Measurements from ENCODE around the gene LIMK1.

Gene LIMK1

DNA sequence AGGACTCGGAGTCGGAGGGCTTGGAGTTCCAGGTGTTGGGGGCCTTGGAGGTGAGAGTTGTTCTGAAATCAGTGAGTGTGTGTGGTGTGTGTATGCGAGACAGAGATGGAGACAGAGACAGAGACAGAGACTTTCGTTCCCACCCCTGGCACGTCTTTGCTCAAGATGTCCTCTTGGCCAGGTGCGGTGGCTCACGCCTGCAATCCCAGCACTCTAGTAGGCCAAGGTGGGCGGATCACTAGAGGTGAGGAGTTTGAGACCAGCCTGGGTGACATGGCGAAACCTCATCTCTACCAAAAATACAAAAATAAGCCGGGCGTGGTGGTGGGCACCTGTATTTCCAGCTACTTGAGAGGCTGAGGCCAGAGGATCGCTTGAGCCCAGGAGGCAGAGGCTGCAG, 20.0 kb upstream of the LIMK1 start:
- no peak for ATAC-seq
- Mint-ChIP-seq H3K9me3 (no peaks in the 10 kb centered on the region), H3K4me1 (peaks cover 11% of the 10 kb centered on the region)

DNA sequence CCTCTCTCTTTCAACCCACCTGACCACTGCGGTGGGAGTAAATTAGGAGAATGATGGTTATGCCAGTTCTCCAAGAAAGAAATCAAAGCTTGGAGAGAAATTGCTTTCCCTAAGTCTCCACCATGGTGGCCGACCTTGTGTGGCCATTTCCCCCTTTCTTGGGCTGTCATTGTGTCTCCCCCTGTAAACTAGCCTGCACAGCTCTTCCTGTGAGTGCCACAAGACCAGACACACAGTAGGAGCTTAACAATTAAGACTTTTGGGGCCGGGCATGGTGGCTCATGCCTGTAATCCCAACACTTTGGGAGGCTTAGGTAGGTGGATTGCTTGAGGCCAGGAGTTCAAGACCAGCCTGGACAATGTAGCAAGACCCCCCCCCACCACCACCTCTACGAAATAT, 18.9 kb upstream of the LIMK1 start:
- no peak for ATAC-seq
- Mint-ChIP-seq H3K27ac (no peak overlapping the region), H3K36me3 (no peaks in the 10 kb centered on the region), H3K4me3 (no peak overlapping the region), H3K27me3 (peaks cover 9% of the 10 kb centered on the region), H3K9me3 (no peaks in the 10 kb centered on the region), H3K4me1 (peaks cover 11% of the 10 kb centered on the region)

More for the DNA sequence above, 20.0 kb upstream of the LIMK1 start:
- no peak overlapping the region for H3K27ac Mint-ChIP-seq
- H3K4me3 Mint-ChIP-seq, result no peak overlapping the region
- H3K36me3 Mint-ChIP-seq, result no peaks in the 10 kb centered on the region
- H3K27me3 Mint-ChIP-seq, result peaks cover 12% of the 10 kb centered on the region

DNA sequence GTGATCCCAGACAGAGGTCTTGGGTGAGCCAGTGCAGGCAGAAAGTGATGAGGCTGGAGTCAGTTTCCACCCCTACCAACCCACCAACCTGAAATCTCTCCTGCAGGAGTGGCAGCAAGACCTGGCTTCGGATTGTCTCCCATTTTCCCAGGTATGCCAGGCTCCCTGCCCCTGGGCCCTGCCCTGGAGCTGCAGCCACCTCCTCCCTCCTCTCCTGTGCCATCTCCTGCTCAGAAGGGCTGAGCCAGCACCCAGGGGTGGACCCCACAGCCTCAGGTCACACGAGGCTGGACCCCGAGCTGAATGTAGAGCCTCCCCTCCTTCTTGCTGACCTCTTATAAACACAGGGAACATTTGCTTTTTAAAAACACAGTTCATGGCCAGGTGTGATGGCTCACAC, 17.0 kb upstream of the LIMK1 start:
- H3K36me3 Mint-ChIP-seq, result no peaks in the 10 kb centered on the region
- H3K9me3 Mint-ChIP-seq, result no peaks in the 10 kb centered on the region
- H3K27ac Mint-ChIP-seq, result no peak overlapping the region
- no peak overlapping the region for H3K4me3 Mint-ChIP-seq
- peaks cover 9% of the 10 kb centered on the region for H3K27me3 Mint-ChIP-seq
- ATAC-seq, result no peak
- peaks cover 11% of the 10 kb centered on the region for H3K4me1 Mint-ChIP-seq

DNA sequence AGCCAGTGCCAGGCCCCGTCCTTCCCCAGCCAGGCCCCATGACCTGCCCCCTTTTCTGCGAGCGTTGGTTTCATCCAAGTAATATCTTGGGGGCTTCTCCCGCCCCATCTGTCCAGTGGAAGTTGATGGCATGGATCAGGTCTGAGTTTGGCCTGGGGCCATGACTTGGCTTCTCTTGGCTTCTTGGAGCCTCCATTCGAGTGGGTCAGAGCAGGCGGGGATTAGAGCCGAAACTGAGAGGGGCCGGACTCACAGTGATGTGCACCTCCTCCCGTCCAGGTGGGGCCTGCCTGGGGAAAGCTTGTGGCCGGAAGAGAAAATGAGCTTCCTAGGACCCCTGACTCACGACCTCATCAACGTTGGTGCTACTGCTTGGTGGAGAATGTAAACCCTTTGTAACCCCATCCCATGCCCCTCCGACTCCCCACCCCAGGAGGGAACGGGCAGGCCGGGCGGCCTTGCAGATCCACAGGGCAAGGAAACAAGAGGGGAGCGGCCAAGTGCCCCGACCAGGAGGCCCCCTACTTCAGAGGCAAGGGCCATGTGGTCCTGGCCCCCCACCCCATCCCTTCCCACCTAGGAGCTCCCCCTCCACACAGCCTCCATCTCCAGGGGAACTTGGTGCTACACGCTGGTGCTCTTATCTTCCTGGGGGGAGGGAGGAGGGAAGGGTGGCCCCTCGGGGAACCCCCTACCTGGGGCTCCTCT, 15.1 kb upstream of the LIMK1 start:
- H3K4me3 Mint-ChIP-seq, result no peak overlapping the region
- H3K4me1 Mint-ChIP-seq, result peaks cover 5% of the 10 kb centered on the region
- ATAC-seq, result no peak
- no peaks in the 10 kb centered on the region for H3K36me3 Mint-ChIP-seq
- H3K27me3 Mint-ChIP-seq, result peaks cover 4% of the 10 kb centered on the region
- H3K9me3 Mint-ChIP-seq, result no peaks in the 10 kb centered on the region
- H3K27ac Mint-ChIP-seq, result no peak overlapping the region

DNA sequence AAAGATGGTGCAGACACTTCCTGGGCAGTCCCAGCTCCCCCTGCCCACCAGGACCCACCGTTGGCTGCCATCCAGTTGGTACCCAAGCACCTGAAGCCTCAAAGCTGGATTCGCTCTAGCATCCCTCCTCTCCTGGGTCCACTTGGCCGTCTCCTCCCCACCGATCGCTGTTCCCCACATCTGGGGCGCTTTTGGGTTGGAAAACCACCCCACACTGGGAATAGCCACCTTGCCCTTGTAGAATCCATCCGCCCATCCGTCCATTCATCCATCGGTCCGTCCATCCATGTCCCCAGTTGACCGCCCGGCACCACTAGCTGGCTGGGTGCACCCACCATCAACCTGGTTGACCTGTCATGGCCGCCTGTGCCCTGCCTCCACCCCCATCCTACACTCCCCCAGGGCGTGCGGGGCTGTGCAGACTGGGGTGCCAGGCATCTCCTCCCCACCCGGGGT, 14.5 kb upstream of the LIMK1 start:
- H3K4me3 Mint-ChIP-seq, result no peak overlapping the region
- ATAC-seq, result no peak
- no peaks in the 10 kb centered on the region for H3K9me3 Mint-ChIP-seq
- no peaks in the 10 kb centered on the region for H3K36me3 Mint-ChIP-seq
- no peak overlapping the region for H3K27ac Mint-ChIP-seq
- no peaks in the 10 kb centered on the region for H3K27me3 Mint-ChIP-seq
- H3K4me1 Mint-ChIP-seq, result peaks cover 5% of the 10 kb centered on the region

DNA sequence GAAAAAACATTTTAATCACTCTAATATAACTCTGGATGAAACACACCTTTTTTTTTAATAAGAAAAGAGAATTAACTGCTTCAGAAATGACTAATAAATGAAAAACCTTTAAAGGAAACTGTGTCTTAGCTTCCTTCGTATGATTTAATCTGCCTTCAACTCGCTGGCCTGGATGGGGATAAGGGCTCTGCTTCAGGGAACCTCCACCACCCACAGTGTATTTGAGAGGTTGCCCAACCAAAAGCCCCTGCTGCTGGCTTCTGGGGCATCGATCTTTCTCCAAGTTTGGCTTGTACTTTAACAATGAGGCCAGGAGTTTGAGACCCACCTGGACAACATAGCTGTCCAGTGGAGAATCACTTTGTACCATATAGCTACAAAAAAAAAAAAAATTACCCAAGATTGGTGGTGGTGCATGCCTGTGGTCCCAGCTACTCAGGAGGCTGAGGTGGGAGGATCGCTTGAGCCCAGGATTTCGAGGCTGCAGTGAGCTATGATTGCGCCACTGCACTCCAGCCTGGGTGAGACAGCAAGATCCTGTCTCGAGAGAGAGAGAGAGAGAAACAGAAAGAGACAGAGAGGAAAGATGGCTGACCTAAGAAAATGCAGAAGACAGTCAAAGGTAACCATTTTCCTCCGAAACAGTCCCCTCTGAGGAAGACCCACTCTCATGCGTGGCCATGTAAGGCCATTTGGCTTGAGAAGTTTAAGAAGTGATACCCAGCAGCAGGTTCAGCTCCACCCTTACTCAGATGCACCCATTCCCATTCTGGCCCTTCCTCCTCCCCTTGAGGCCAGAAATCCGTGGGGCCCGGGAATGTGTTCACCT, 13.6 kb upstream of the LIMK1 start:
- Mint-ChIP-seq H3K27ac (no peak overlapping the region), H3K36me3 (no peaks in the 10 kb centered on the region), H3K4me1 (peaks cover 5% of the 10 kb centered on the region), H3K4me3 (no peak overlapping the region), H3K9me3 (no peaks in the 10 kb centered on the region), H3K27me3 (no peaks in the 10 kb centered on the region)
- no peak for ATAC-seq

DNA sequence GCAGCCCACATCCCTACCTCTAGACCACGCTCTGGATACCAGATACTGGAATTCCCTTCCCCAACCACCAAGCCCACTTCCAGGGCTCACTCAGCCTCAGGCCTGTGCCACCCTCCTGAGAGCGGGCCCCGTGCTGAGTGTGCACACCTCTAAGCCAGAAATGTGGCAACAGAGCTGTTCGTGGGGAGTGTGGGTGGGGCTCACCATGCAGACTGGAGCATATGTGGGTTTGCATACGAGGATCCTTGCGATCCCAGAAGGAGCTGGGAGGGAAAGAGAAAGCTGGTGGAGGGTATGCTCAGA, 13.0 kb upstream of the LIMK1 start:
- ATAC-seq, result no peak
- Mint-ChIP-seq H3K36me3 (no peaks in the 10 kb centered on the region), H3K27me3 (no peaks in the 10 kb centered on the region), H3K27ac (no peak overlapping the region), H3K9me3 (no peaks in the 10 kb centered on the region), H3K4me1 (peaks cover 5% of the 10 kb centered on the region), H3K4me3 (no peak overlapping the region)

DNA sequence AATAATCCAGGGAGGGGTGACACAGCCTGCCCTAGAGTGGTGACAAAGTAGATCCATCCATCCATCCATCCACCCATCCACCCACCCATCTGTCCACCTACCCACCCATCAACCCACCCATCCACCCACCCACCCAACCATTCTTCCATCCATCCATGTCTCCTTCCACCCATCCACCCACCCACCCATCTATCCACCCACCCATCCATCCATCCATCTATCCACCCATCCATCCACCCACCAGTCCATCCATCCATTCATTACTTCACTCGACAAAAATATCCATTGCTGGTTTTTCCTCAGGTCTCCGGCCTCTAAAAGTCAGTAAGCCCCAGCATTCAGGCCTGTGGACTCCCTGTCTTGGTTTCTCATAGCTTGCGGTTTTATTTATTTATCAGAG, 12.5 kb upstream of the LIMK1 start:
- Mint-ChIP-seq H3K4me1 (peaks cover 5% of the 10 kb centered on the region), H3K27ac (no peak overlapping the region), H3K36me3 (no peaks in the 10 kb centered on the region), H3K27me3 (no peaks in the 10 kb centered on the region), H3K9me3 (no peaks in the 10 kb centered on the region), H3K4me3 (no peak overlapping the region)
- no peak for ATAC-seq

DNA sequence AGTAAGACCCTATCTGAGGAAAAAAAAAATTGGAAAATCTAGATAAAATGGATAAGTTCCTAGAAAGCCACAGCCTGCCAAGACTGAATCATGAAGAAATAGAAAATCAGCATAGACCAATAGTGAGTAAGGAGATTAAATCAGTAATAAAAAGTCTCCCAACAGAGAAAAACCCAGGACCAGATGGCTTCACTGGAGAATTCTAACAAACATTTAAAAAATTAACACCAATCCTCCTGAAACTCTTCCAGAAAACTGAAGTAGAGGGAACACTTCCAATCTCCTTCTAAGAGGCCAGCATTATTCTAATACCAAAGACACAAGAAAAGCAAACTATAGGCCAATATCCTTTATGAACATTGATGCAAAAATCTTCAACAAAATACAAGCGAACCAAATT, 8.8 kb upstream of the LIMK1 start:
- no peak for ATAC-seq
- Mint-ChIP-seq H3K4me3 (no peak overlapping the region), H3K4me1 (no peaks in the 10 kb centered on the region), H3K9me3 (no peaks in the 10 kb centered on the region), H3K27ac (no peak overlapping the region), H3K36me3 (no peaks in the 10 kb centered on the region), H3K27me3 (no peaks in the 10 kb centered on the region)

DNA sequence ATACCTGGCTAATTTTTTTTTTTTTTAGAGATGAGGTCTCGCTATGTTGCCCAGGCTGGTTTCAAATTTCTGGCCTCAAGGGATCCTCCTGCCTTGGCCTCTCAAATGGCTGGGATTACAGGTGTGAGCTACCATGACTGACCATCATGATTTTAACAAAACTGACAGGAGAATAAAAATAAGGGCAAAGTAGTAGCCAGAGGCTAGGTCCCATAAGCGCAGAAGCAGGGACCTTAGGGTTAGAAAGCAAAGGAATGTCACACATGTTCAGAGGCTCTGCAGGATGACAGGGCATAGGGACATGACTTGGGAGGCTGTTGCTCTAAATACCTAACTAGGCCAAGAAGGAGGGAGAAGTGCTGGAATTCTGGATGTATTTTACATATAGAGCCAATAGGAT, 5.1 kb upstream of the LIMK1 start:
- H3K27me3 Mint-ChIP-seq, result no peaks in the 10 kb centered on the region
- H3K4me1 Mint-ChIP-seq, result no peaks in the 10 kb centered on the region
- ATAC-seq, result no peak
- H3K4me3 Mint-ChIP-seq, result no peak overlapping the region
- no peak overlapping the region for H3K27ac Mint-ChIP-seq
- H3K36me3 Mint-ChIP-seq, result no peaks in the 10 kb centered on the region
- no peaks in the 10 kb centered on the region for H3K9me3 Mint-ChIP-seq

DNA sequence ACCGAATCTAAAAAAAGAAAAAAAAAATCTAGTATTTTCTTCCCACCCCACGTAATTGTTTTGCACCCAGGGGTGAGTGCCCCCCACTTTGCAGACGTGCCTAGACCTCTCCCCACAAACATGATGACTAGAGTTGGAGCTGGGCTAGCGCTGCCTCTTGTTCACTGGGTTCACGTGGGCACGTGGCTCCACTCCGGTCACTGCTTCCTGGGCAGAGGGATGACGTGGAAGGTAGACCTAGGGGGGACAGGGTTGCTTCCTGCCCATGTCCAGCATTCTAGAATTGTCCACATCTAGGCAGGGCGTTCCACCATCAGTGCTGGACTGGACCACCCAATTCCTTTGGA, 861 bp upstream of the LIMK1 start:
- Mint-ChIP-seq H3K36me3 (peaks cover 16% of the 10 kb centered on the region), H3K27me3 (no peaks in the 10 kb centered on the region), H3K4me1 (peaks cover 23% of the 10 kb centered on the region), H3K27ac (no peak overlapping the region), H3K4me3 (peak overlapping the region; percentile 48), H3K9me3 (no peaks in the 10 kb centered on the region)
- no peak for ATAC-seq

DNA sequence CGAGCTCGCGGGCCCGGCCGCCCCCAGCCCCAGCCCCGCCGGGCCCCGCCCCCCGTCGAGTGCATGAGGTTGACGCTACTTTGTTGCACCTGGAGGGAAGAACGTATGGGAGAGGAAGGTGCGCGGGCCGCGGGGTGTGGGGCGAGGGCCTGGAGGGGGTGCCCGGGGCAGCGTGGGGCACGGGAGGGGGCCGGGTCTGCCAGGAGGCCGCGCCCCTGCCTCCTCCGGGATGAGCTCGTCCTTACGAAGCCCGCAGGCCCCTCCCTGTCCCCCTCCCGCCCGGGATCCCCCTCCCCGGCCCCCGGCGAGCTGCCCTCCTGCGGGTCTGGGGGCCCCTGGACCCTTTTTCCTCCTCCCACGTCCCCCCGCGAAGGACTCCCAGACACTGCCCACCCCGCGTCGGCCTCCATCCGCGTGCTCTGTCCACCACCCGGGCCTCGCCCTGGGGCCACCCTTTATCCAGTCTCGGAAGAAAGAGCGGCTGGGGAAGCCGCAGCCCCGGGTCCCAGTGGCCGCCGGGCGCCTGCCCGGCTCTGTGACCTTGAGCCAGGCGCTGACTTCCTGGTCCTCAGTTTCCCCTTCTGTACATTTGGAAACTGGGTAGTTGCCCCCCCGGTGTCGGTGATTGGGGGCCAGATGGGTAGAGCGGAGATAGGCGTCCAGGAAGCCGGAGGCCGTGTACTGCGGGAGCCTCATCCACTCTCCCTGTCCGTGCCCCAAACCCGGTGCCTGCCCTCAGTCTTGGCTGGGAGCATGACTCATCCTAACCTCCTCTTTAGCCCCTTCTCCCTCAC, 521 bp downstream of the LIMK1 start:
- peak overlapping the region; percentile 84 for H3K27ac Mint-ChIP-seq
- ATAC-seq, result peak; percentile 83

DNA sequence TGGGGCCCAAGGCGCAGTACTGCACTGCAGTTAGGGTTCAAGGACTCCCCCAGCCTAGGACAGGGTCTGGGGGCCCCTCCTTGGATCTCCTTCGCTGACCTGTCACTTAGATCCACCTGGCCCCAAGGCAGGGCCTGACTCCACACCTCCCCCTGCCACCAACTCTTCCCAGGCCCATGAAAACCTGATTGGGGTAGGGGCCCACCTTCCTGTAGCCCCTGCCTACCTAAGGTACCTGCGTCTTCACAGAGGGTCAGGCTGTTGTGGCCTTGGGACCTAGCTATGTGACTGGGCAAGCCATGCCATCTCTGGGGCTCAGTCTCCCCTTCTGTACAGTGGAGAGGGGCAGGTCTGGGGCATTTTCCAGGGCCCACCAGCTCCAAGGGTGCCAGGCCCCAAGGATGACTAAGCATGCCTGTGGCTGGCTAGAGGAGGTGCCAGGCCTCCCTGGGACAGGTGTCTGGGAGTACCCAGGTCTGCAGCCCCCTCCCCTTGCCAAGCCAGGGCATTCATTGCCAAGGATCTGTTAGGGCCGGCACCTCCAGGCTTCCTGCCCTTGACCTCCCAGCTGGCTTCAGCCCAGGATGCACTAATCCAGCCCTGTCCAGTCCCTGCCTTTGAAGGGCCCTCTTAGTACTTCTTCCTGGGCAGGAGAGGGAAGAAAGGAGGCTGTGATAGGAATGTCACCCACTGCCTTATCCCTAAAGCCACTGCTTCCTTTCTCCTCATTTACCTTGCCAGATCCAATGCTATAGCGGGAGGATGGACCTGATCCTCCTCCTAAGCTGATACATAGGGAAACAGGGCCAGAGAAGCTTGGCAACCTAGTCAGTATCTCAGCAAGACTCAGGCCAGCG, 1.3 kb downstream of the LIMK1 start:
- Mint-ChIP-seq H3K27ac (peak overlapping the region; percentile 84), H3K4me1 (peaks cover 23% of the 10 kb centered on the region)

More for the DNA sequence above, 521 bp downstream of the LIMK1 start:
- peak overlapping the region; percentile 84 for H3K4me3 Mint-ChIP-seq
- H3K9me3 Mint-ChIP-seq, result no peaks in the 10 kb centered on the region
- peaks cover 27% of the 10 kb centered on the region for H3K36me3 Mint-ChIP-seq
- H3K4me1 Mint-ChIP-seq, result peaks cover 23% of the 10 kb centered on the region
- H3K27me3 Mint-ChIP-seq, result no peaks in the 10 kb centered on the region

DNA sequence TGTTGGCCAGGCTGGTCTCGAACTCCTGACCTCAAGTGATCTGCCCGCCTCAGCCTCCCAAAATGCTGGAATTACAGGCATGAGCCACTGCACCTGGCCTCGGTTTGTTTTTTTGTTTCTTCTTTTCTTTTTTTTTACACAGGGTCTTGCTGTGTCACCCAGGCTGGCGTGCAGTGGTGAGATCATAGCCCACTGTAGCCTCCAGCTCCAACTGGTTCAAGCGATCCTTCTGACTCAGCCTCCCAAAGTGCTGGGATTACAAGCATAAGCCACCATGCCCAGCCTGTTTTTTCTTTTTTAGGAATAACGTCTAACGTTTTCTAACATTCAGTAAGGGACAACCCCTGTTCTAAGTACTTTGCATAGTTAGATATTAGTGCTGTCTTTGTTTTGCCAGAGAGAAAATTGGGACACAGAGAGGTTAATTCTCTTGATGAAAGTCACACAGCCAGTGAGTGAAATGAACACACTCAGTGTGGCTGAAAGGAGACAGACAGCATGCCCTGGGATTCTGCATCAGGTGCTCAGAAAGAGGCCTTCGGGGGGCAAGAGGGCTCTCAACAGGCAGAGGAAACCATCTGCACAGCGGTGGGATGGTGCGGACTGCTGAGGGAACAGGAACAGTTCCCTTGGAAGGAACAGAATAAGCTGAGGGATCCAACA, 4.3 kb downstream of the LIMK1 start:
- peaks cover 35% of the 10 kb centered on the region for H3K36me3 Mint-ChIP-seq

More for the DNA sequence above, 1.3 kb downstream of the LIMK1 start:
- H3K9me3 Mint-ChIP-seq, result no peaks in the 10 kb centered on the region
- ATAC-seq, result no peak
- H3K4me3 Mint-ChIP-seq, result peak overlapping the region; percentile 84
- no peaks in the 10 kb centered on the region for H3K27me3 Mint-ChIP-seq
- peaks cover 35% of the 10 kb centered on the region for H3K36me3 Mint-ChIP-seq

More for the DNA sequence above, 4.3 kb downstream of the LIMK1 start:
- Mint-ChIP-seq H3K4me3 (no peak overlapping the region), H3K27ac (peak overlapping the region; percentile 22), H3K27me3 (no peaks in the 10 kb centered on the region), H3K9me3 (no peaks in the 10 kb centered on the region), H3K4me1 (peaks cover 34% of the 10 kb centered on the region)
- no peak for ATAC-seq
